GM18507 (cell line): ENCODE measurements around the gene SLC1A2.

Experiments
- DNase-seq: peaks from one replicate; pipeline ENCODE4 v3.0.0; 2011; ENCODE audit warnings: low read depth; ENCODE audit not compliant: insufficient read length; ENCODE audit errors: extremely low spot score
- FAIRE-seq: peaks from 2 replicates; lab custom pipeline; 2011; peaks lifted over from hg19 to GRCh38; lab: Jason Lieb, UNC

The SLC1A2 gene

DNA sequence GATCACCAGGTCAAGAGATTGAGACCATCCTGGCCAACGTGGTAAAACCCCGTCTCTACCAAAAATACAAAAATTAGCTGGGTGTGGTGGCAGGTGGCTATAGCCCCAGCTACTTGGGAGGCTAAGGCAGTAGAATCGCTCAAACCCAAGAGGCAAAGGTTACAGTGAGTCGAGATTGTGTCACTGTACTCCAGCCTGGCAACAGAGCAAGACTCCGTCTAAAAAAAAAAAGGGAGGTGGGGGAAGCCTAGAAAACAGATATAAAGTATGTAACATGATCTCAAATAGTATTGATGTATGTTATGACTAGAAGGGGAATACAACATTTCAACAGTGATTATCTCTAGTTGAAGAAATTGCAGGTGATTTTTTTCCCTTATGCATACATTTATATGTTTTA is 61.4 kb downstream of the SLC1A2 start:
- DNase-seq (no peak), FAIRE-seq (no peak)

DNA sequence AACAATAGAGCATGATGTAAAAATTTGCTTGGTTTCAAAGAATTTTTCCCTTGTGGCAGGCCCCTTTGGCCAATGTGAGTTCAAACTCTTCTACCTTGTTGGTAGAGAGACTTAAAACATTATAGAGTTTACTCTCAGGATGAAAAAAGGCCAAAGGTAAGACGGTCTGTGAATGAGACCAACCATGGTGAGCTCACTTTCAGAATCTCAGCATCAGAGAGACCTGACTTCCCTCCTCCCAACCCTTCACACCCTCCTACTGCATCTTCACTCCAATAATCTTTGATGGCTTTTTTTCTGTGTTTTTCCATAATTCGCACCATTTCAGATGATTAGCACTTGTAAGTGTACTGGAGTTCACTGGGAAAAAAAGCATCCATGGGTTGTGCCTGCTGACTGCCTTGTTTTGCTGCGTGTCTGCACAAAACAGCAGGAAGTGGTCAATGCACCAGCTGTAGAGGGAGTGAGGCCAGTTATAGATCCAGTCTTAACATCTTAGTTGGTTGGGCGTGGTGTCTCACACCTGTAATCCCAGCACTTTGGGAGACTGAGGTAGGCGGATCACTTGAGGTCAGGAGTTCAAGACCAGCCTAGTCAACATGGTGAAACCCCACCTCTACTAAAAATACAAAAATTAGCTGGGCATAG is 64.1 kb downstream of the SLC1A2 start:
- DNase-seq: no peak
- no peak for FAIRE-seq

DNA sequence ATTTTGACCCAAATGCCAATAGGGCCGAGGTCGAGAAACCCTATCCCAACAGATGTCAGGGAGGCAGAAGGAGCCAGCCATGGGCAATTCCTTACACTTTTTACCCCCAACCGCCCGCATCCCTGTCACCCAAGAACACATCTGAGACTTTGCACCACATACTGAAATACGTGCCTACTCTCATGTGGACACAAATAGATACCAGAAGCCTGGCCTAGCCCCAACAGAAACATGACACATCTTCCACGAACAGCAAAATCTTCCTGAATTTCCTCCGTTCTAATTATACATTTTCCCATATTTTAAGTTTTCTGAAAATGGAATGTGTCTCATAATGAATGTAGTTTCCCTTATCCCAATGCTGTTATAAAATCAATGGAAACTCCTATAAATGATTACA is 64.7 kb downstream of the SLC1A2 start:
- DNase-seq: no peak
- FAIRE-seq: no peak

DNA sequence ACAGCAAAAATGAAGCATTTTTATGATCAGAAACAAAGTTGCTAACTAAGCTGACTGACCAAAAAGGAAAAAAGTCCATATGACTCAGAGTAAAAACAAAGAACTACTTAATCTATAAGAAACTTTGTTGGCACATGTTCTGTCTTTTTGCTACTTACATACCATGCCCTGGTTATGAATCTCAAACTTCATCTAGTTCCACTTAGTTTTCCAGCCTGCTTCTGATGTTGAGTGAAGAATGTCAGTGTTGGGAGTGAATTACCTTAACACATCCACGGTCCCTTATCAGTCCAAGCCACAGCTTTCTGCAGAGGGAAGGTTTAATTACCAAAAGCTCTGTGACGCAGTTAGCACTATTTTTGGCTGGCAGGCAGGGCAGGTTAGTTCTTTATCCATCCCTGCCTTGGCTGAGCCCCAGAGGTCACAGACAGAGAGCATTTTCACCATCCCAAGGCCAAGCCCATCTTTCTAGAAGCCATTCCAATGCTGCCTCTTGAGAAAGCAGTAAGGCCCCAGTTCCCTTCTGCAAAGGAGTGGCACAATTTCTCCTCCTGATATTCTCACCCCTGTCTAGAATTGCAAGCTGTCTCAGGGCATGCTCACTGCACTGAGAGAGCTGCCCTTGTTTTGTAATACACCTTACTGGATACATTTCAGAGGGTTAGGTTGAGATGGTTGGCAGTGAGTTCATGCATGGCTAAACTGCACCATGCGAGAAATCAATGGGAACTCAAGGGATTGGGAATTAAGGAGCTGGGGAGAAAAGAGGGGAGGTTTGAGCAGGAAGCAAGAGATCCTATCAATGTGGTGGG is 67.1 kb downstream of the SLC1A2 start:
- no peak for DNase-seq

DNA sequence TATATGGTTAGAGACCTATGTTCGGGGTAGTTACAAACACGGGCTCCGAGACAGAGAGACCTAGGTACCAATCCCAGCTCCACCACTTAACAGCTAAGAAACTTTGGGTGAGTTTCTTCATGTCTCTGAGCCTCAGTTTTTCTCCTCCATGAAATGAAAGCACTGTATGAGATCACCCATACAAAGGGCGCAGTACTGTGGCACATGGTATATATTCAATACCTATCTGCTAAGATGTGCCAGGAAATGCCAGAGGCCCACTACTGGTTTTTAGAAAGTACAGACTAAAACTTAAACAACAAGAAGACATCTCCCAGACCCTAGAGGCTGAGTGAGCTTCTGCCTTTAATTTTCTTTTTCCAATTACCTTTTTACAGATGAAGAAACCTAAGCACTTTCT is 69.5 kb downstream of the SLC1A2 start:
- DNase-seq (no peak), FAIRE-seq (no peak)

More for the DNA sequence above, 67.1 kb downstream of the SLC1A2 start:
- FAIRE-seq: no peak

DNA sequence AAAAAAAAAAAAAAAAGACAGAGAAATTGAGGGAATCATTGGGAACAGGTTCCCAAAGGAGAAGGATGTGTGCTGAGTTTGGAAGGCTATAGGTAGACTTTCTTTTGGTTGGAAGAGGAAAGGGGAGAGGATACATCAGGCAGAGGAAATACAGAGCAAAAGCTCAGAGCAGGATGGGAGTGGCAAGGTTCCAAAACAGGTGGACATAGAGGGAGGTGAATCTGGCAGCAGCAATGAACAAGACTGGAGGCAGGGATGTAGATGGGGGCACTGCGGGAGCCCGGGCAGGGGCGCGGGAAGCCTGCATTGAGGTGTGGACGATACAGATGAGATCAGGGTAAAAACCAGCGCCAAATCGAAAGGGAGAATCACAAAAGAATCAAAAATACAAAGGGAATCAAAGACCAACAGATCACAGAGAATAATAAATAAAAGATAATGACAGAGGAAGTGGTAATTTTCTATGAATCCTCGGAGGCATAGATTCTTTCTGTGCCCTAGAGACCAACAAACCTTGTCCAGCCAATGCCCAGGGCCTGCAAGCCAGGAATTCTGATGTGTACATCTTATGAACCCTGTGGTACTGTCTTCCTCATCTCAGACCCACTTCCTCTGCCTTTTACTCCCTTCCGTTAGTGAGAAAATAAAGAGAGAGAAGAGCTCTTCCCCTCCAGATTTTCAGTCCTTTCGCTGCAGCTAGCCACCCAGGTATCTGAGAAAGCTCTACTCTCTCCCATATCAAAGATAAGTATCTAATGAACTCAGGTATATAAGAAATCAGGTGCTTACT is 70.3 kb downstream of the SLC1A2 start:
- no peak for FAIRE-seq
- DNase-seq: no peak

DNA sequence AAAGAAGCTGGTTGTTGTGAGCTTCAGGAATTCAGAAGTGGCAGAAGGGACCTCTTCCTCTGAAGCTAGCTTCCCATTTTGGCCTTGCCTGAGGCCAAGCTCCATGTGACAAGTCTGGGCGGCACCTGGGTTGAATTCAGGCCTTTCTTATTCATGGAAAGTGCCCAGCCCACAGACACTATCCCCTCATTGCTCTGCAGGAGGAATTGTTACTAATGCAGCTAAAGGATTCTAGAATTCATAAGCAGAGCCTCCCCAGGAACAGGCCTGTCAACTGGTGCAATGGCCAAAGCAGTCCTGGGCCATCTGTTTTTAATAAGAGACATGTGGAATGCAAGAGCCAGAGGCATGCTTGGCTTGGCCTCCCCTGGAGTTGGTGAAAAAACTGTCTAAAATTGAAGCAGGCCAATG is 71.4 kb downstream of the SLC1A2 start:
- no peak for FAIRE-seq
- DNase-seq: no peak

DNA sequence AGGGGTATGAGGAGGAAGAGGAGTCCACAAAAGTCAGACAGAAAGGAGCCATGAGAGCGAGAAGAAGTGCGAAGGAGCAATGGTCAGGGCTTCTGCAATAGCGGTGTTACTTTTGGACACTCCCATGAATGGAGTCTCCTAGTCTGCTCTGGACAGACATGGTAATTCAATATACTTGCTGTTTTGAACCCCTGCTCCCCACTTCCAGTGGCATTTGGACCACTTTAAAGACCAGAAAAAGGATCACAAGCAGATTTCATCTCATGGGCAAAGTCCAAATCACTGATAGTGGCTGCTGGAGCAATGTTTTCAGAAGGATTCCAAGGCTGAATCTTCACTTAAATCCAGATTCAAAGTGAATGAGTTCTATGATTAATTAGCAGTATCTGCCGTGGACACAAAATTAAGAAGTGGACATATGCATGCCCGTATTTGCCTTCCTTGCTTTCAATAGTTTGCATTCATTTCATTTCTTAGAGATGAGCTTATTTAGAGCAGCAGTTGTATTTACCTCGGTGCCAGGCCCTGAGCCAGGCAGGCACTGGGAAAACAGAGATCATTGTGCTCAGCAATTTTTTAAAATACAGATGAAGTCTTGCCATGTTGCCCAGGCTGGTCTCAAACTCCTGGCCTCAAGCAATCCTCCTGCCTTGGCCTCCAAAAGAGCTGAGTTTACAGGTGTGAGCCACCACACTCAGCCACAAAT is 72.0 kb downstream of the SLC1A2 start:
- DNase-seq (no peak), FAIRE-seq (no peak)

DNA sequence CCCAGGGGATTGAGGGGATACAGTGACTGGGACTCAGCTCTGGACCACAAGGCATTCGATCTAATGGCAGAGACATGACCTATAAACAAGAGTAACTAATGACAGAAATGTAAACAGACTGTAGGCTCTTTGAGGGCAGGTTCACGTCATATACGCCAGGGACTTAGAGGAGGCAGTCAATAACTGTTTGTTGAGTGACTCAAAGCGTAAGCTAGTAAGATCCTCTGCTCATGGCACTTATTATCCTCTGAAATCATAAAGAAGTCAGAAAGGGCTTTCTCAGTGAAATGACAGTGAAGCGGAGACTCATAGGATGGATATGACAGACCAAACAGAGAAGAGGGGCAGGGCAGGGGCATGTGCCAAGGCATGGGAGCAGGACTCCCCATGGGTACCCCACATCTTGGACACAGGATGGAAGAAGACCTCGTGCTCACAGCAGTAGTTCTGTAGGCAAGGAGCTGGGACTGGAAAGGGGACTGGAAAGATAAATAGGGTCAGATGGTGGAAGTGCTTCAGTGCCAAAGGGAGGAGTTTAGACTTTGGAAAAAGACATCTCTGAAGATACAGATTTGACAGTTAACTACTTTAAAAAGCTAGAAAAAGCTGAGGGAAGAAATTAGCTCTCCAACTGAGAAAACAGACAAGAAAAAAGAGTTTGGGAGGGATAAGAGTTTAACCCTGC is 72.7 kb downstream of the SLC1A2 start:
- no peak for FAIRE-seq
- no peak for DNase-seq

DNA sequence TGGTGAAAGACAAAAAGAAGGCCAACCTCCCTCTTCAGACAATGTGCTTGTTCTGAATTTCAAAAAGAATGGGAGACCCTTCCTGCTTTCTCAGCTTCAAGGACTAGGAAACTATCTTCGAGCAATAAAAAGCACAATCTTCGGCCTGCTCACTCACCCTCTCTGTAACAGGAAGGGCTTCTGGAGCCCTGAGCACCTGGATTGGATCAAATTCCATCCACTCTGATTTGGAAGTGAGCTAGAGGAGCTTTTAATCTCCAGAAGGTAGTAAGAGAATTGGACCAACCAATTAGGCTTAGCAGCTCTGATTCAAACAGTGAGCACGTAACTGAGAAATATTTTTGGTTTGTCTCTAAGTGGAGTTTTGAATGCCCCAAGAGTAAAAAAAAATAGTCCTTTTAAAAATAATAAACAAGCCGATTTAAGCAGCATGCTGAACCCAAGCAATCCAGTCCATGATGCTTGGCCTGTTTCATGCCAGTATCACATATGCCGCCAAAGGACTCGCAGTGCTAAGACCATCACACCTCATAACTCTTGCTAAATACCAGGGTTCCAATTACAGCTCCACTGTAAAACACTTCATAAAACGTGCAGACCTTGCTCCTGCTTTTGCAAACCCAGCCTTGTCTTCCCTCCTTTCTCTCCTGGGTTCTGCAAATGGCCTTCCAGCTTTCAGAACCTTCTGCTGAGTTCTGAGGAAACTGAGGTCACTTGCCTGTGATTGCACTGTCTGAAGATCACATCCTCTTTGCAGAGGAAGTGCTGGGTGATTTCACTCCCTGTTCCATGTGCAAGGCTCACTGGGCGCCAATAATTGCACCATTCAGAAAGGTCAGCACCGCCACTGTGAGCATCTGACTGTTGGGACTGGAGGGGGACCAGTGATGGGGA is 74.4 kb downstream of the SLC1A2 start:
- DNase-seq (no peak), FAIRE-seq (no peak)

DNA sequence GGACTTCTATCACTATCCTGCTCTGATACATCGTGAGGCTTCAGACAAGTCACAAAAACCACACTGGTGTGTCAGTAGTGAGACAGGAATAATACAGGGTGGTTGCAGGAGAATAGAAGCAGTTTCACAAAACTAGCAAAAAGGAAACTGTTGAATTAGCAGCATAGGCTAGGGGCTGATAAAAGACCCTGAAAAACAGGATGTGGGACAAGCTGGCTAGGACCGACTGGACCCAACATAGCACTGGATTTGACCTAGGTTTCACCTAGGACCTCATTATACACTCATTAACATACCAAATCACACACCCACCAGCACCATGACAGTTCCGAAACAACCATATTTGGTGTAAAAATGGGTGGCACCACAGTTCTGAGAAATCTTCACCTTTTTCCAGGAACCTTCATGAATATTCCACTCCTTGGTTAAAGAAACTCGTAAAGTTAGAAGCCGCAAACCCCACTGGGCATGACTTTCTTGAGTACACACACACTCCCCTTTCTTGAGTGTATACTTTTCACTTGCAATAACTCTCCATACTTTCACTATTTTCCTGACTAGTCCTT is 76.2 kb downstream of the SLC1A2 start:
- no peak for DNase-seq
- FAIRE-seq: no peak

DNA sequence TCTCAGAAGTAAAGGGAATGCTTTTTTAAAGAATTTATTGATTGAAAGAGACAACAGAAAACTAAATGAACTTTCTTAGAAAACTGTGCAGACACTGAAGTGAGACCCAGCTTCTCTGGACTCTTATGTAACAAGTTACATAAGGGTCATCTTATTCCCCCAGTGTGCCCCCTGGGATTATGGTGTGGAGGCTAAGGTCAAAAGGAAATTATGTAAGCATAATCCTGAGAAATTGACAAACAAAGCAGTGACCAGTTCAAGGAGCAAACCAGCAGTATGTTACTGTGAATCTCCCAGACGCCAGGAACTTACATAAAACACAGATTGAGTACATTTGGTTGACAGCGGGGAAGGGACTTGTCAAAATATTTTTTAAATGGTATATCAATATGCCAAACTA is 78.6 kb downstream of the SLC1A2 start:
- FAIRE-seq: no peak

DNA sequence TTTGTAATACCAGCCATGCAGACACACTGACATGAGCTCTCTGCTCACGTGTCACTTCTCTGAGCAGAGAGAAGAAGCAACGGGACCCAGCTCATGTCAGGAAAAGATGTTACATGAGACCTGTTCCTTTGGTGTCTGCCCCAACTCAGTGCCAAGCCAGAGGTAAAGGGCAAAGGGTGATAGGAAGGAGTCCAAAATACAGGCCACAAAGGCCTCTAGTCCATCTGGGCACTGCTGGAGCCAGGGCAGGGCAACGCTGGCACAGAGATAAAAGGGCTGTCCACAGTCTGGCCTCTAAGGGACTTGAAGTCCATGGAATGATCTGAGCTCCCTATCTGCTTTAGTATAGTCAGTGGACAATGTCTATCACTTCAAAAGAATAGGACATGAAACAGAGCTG is 79.3 kb downstream of the SLC1A2 start:
- no peak for FAIRE-seq

More for the DNA sequence above, 78.6 kb downstream of the SLC1A2 start:
- no peak for DNase-seq

DNA sequence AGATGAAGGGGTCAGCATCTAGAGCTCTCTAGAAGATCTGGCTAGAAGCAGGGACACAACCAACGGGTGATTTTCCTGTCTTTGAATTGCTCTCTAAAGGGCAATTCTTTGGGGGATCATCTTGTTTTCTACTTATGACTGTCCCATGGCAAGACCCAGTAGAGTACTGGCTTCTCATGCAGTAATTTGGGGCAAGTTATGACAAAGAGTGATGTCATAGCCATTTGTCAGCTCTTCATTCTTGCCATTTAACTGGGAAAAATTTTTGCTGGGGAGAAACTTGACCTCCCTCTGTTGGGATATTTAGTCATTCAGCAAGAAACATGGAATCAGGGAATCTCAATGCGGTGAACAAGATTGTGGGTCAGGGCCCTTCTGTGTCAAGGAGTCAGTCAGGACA is 80.4 kb downstream of the SLC1A2 start:
- no peak for FAIRE-seq
- no peak for DNase-seq

More for the DNA sequence above, 79.3 kb downstream of the SLC1A2 start:
- no peak for DNase-seq

DNA sequence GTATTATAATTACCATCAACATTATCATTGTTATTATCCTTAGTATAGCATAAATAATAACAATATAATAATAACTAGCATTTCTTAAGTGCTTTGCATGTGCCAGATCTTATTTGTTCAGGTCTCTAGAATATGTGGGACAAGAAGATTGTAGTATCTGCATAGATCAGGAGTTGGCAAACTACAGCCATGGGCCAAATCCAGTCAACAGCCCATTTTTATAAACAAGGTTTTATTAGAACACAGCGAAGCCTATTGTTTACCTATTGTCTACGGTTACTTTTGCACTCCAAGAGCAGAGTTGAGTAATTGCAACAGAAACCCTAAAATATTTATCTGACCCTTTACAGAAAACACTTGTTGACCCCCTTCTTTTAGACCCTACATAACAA is 81.4 kb downstream of the SLC1A2 start:
- DNase-seq (no peak), FAIRE-seq (no peak)

DNA sequence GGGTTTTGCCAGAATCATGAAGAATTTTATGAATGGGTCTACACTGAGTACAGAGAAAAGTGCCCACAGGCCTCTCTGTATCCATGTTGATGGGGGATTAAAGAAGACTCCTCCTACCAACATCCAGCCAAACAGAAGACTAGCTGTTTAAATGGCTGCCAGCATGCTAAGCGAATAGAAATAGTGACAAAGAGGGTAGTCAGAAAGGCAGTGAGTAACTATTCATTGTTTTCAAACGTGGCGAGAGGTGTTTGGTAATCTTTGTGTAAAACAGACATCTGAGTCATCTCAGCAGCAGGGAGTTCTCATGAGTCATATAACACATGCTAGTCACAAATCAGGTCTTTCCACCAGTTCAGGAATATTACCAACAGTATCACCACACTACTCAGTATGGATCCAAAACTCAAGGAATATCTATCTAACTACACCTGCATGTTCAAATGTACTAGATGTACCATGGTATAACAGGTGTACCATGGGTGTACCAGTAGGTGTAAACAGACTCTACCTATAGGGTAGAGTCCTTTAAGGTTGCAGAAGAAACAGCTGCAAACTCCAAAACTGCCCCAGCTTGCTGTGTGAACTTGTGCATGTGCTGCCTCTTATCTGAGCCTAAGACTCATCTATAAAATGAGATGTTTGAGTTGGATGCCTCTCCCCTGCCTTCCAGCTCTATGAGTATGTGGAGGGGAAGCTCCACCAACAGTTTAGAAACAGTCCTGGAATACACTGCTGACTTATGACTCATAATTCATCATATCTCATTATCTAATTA is 82.0 kb downstream of the SLC1A2 start:
- DNase-seq: no peak
- no peak for FAIRE-seq

DNA sequence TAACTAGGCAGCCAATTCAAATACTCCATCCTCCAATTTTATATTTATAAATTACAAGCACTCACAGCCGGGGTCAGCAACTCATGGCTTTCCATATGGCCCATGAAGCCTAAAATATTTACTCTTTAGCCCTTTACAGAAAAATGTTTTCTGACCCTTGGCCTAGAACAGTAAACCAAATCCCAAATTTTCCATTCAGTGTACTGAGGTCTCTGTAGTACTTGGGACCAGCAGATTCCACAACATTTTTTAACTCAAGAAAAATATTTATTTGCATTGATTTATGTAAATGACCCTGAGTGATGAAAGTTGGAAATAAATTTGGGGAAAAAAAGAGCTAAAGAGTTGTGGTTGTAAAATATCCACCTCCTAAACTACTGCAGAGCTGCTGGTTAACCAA is 82.6 kb downstream of the SLC1A2 start:
- DNase-seq (no peak), FAIRE-seq (no peak)
